Measurements from ENCODE around the gene EMD.

The EMD gene

GRCh38 chrX:154403192-154403591, 24.1 kb downstream of the EMD start:
- no peaks in the 10 kb centered on the region for H3K4me1 ChIP-seq (ENCODE audit: low read length)
- H3K9me3 ChIP-seq (replicated peaks; ENCODE audit: insufficient read depth, low read length), result no peaks in the 10 kb centered on the region
- DNase-seq, result no peak
- no peak overlapping the region for H3K4me3 ChIP-seq (ENCODE audit: low read length)
- H3K9ac ChIP-seq (ENCODE audit: low read length), result no peak overlapping the region
- H2AFZ ChIP-seq (ENCODE audit: low read length), result no peak overlapping the region
- H3K27ac ChIP-seq (ENCODE audit: low read length), result no peak overlapping the region
- peaks cover 18% of the 10 kb centered on the region for H3K79me2 ChIP-seq (ENCODE audit: low read length)
- H3K9me2 ChIP-seq (replicated peaks; ENCODE audit: insufficient read depth, low read length), result no peaks in the 10 kb centered on the region
- TF ChIP-seq EZH2phosphoT487 (IDR thresholded peaks at IDR 0.05; ENCODE audit: low read length) (no peak), EZH2 (optimal IDR thresholded peaks at IDR 0.05; ENCODE audit: low read depth, low read length) (no peak), CTCF (IDR thresholded peaks at IDR 0.05; ENCODE audit: low read length) (no peak)
- H3K27me3 ChIP-seq (replicated peaks; ENCODE audit: insufficient read depth, low read length), result no peaks in the 10 kb centered on the region
- H4K20me1 ChIP-seq (ENCODE audit: insufficient read depth, low read length), result 0 out of 2 replicates have a peak, but pooled peaks cover 9% of the 10 kb centered on the region
- peaks cover 9% of the 10 kb centered on the region; the same call in 1 of the 2 replicates for H3K36me3 ChIP-seq (replicated peaks; ENCODE audit: insufficient read depth, low read length)
- H3K4me2 ChIP-seq (ENCODE audit: low read depth, low read length), result no peak overlapping the region
- H3F3A ChIP-seq (ENCODE audit: insufficient read depth, low read length), result peaks cover 38% of the 10 kb centered on the region

- Histone ChIP-seq H3K9me3 (replicated peaks; ENCODE audit: insufficient read depth, low read length) (no peaks in the 10 kb centered on the region), H4K20me1 (ENCODE audit: insufficient read depth, low read length) (0 out of 2 replicates have a peak, but pooled peaks cover 9% of the 10 kb centered on the region), H3K9ac (ENCODE audit: low read length) (no peak overlapping the region), H3K79me2 (ENCODE audit: low read length) (peaks cover 11% of the 10 kb centered on the region), H3K36me3 (replicated peaks; ENCODE audit: insufficient read depth, low read length) (peaks cover 9% of the 10 kb centered on the region; the same call in 1 of the 2 replicates), H3F3A (ENCODE audit: insufficient read depth, low read length) (peaks cover 36% of the 10 kb centered on the region), H2AFZ (ENCODE audit: low read length) (no peak overlapping the region), H3K9me2 (replicated peaks; ENCODE audit: insufficient read depth, low read length) (no peaks in the 10 kb centered on the region), H3K4me1 (ENCODE audit: low read length) (no peaks in the 10 kb centered on the region), H3K27ac (ENCODE audit: low read length) (no peak overlapping the region), H3K4me2 (ENCODE audit: low read depth, low read length) (no peak overlapping the region), H3K4me3 (ENCODE audit: low read length) (no peak overlapping the region), H3K27me3 (replicated peaks; ENCODE audit: insufficient read depth, low read length) (no peaks in the 10 kb centered on the region)
- TF ChIP-seq EZH2 (optimal IDR thresholded peaks at IDR 0.05; ENCODE audit: low read depth, low read length) (no peak), CTCF (IDR thresholded peaks at IDR 0.05; ENCODE audit: low read length) (no peak), EZH2phosphoT487 (IDR thresholded peaks at IDR 0.05; ENCODE audit: low read length) (no peak)
- no peak for DNase-seq
Measured at GRCh38 chrX:154403858-154404257, 24.8 kb downstream of the EMD start.

GRCh38 chrX:154404625-154405192, 25.6 kb downstream of the EMD start:
- TF ChIP-seq EZH2 (optimal IDR thresholded peaks at IDR 0.05; ENCODE audit: low read depth, low read length), result no peak
- TF ChIP-seq EZH2phosphoT487 (IDR thresholded peaks at IDR 0.05; ENCODE audit: low read length), result no peak
- TF ChIP-seq CTCF (IDR thresholded peaks at IDR 0.05; ENCODE audit: low read length), result no peak
- DNase-seq, result no peak
- no peak overlapping the region for H3K9ac ChIP-seq (ENCODE audit: low read length)
- no peak overlapping the region for H3K27ac ChIP-seq (ENCODE audit: low read length)
- no peak overlapping the region for H2AFZ ChIP-seq (ENCODE audit: low read length)
- peaks cover 3% of the 10 kb centered on the region; the same call in 1 of the 2 replicates for H3K79me2 ChIP-seq (ENCODE audit: low read length)
- H3K27me3 ChIP-seq (replicated peaks; ENCODE audit: insufficient read depth, low read length), result no peaks in the 10 kb centered on the region
- H4K20me1 ChIP-seq (ENCODE audit: insufficient read depth, low read length), result 0 out of 2 replicates have a peak, but pooled peaks cover 9% of the 10 kb centered on the region
- H3K9me3 ChIP-seq (replicated peaks; ENCODE audit: insufficient read depth, low read length), result no peaks in the 10 kb centered on the region
- no peak overlapping the region for H3K4me3 ChIP-seq (ENCODE audit: low read length)
- H3K4me1 ChIP-seq (ENCODE audit: low read length), result no peaks in the 10 kb centered on the region
- peaks cover 29% of the 10 kb centered on the region for H3F3A ChIP-seq (ENCODE audit: insufficient read depth, low read length)
- no peaks in the 10 kb centered on the region for H3K9me2 ChIP-seq (replicated peaks; ENCODE audit: insufficient read depth, low read length)
- H3K4me2 ChIP-seq (ENCODE audit: low read depth, low read length), result no peak overlapping the region
- H3K36me3 ChIP-seq (replicated peaks; ENCODE audit: insufficient read depth, low read length), result peaks cover under 1% of the 10 kb centered on the region; the same call in 1 of the 2 replicates

Measured in MM.1S (cell line).